Neural progenitor cell (in vitro differentiated cells): Measurements from ENCODE around the gene TMEM98. TPM values are rescaled to one million over a fixed set of nuclear protein-coding genes. Genes with fewer than 3 reads are reported as not detected.

ENCODE experiments used
- DNase-seq: peaks from one replicate; pipeline ENCODE4 v3.0.0-alpha.2; 2016; ENCODE audit warnings: low spot score
- H2AFZ ChIP-seq: fragments of 200-600 bp; sonication (generic); replicated peaks from 2 replicates; pipeline ENCODE4 v1.6.1; 2016; ENCODE audit warnings: antibody characterized with exemption
- H3F3A ChIP-seq: fragments of 200-600 bp; sonication (generic); 2 replicates; pipeline ENCODE4 v1.6.1; 2016; ENCODE audit warnings: antibody characterized with exemption, low read depth
- H3K27ac ChIP-seq: fragments of 200-600 bp; sonication (generic); 2 replicates; pipeline ENCODE4 v1.5.1; 2016; ENCODE audit warnings: mild to moderate bottlenecking
- H3K27me3 ChIP-seq: fragments of 200-600 bp; sonication (generic); 2 replicates; pipeline ENCODE4 v1.6.1; 2016; ENCODE audit warnings: mild to moderate bottlenecking, moderate library complexity
- H3K36me3 ChIP-seq: fragments of 200-600 bp; sonication (generic); 2 replicates; pipeline ENCODE4 v1.5.1; 2016
- H3K4me1 ChIP-seq: fragments of 200-600 bp; sonication (generic); 2 replicates; pipeline ENCODE4 v1.6.1; 2016; ENCODE audit warnings: mixed run types
- H3K4me2 ChIP-seq: fragments of 200-600 bp; sonication (generic); 2 replicates; pipeline ENCODE4 v1.6.1; 2016
- H3K4me3 ChIP-seq: fragments of 200-600 bp; sonication (generic); 2 replicates; pipeline ENCODE4 v1.5.1; 2016
- H3K79me2 ChIP-seq: fragments of 200-600 bp; sonication (generic); 2 replicates; pipeline ENCODE4 v1.6.1; 2016; ENCODE audit warnings: low read depth
- H3K9ac ChIP-seq: fragments of 200-600 bp; sonication (generic); 2 replicates; pipeline ENCODE4 v1.6.1; 2016
- H3K9me3 ChIP-seq: fragments of 200-600 bp; sonication (generic); 2 replicates; pipeline ENCODE4 v1.5.1; 2016; ENCODE audit warnings: low read depth
- H4K20me1 ChIP-seq: fragments of 200-600 bp; sonication (generic); 2 replicates; pipeline ENCODE4 v1.6.1; 2016; ENCODE audit warnings: low read depth
- H3K27ac Mint-ChIP-seq: 3 replicates; pipeline ENCODE4 v1.8.0; 2021; ENCODE audit warnings: mixed read lengths
- H3K27me3 Mint-ChIP-seq: 2 replicates; pipeline ENCODE4 v1.8.0; 2022; ENCODE audit warnings: low read depth, mild to moderate bottlenecking, inconsistent platforms, moderate library complexity, mixed read lengths; ENCODE audit not compliant: insufficient read depth
- H3K36me3 Mint-ChIP-seq: 3 replicates; pipeline ENCODE4 v1.8.0; 2021; ENCODE audit warnings: mixed read lengths
- H3K4me1 Mint-ChIP-seq: 3 replicates; pipeline ENCODE4 v1.8.0; 2021; ENCODE audit warnings: mixed read lengths
- H3K4me3 Mint-ChIP-seq: 3 replicates; pipeline ENCODE4 v1.8.0; 2021; ENCODE audit warnings: mild to moderate bottlenecking, moderate library complexity, mixed read lengths
- H3K9me3 Mint-ChIP-seq: 3 replicates; pipeline ENCODE4 v1.8.0; 2020; ENCODE audit warnings: mixed read lengths
- EZH2 ChIP-seq: fragments of 200-600 bp; sonication (generic); IDR thresholded peaks from 2 replicates; pipeline ENCODE4 v1.6.1; 2017; ENCODE audit warnings: antibody characterized with exemption, mild to moderate bottlenecking, moderate library complexity
- EZH2phosphoT487 ChIP-seq: fragments of 200-600 bp; sonication (generic); IDR thresholded peaks from 2 replicates; pipeline ENCODE4 v1.6.1; 2017; ENCODE audit warnings: antibody characterized with exemption
- total RNA-seq: library from RNA; depleted of rRNA; stranded (reverse); fragments of >200 nt; gene quantifications from 2 replicates; pipeline ENCODE4 v1.2.3, GENCODE V29; 2015; ENCODE audit warnings: low replicate concordance
- TF ChIP-seq, protein P1 (sequence below): fragments of 200-600 bp; sonication (generic); IDR thresholded peaks from 2 replicates; pipeline ENCODE4 v1.5.1; 2017; ENCODE audit warnings: antibody characterized with exemption, mild to moderate bottlenecking

TMEM98 gene
- total RNA-seq, 1 donor from 2014 or later = 117 TPM

DNA sequence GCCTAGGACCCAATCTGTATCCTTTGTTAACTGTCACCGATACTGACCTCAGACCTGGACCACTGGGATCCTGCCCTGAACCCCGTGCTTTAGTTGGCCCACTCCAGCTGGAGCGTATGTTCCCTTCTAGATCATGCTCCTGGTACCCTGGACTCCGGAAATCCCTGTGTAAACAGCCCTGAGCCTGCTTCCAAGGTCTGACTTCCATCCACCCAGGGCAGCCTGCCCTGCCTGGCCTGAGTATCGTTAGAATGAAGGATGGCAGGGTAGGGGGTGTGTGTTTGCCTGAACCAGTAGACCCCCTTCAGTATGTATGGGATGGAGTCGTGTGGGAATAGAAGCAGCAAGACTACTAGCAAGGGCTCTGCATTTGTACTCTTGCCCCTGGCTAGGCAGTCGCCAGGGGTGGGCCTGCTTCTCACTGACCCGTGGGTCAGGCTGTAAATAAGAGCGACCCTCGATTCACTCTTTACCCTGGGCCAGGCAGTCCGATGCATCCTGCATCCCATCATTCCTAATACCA is 691 bp upstream of the TMEM98 start:
- peaks cover 38% of the 10 kb centered on the region for H3K79me2 ChIP-seq
- Mint-ChIP-seq H3K4me1 (peaks cover 16% of the 10 kb centered on the region), H3K27me3 (peaks cover 4% of the 10 kb centered on the region), H3K4me3 (peak overlapping the region; percentile 92), H3K27ac (peak overlapping the region; percentile 96), H3K9me3 (peaks cover 4% of the 10 kb centered on the region), H3K36me3 (peaks cover 8% of the 10 kb centered on the region)
- no peaks in the 10 kb centered on the region for H3K36me3 ChIP-seq
- DNase-seq = no peak
- TF ChIP-seq EZH2phosphoT487 (no peak), EZH2 (no peak)
- TF ChIP-seq, protein P1, sequence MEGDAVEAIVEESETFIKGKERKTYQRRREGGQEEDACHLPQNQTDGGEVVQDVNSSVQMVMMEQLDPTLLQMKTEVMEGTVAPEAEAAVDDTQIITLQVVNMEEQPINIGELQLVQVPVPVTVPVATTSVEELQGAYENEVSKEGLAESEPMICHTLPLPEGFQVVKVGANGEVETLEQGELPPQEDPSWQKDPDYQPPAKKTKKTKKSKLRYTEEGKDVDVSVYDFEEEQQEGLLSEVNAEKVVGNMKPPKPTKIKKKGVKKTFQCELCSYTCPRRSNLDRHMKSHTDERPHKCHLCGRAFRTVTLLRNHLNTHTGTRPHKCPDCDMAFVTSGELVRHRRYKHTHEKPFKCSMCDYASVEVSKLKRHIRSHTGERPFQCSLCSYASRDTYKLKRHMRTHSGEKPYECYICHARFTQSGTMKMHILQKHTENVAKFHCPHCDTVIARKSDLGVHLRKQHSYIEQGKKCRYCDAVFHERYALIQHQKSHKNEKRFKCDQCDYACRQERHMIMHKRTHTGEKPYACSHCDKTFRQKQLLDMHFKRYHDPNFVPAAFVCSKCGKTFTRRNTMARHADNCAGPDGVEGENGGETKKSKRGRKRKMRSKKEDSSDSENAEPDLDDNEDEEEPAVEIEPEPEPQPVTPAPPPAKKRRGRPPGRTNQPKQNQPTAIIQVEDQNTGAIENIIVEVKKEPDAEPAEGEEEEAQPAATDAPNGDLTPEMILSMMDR = no peak
- H3K9ac ChIP-seq = no peak overlapping the region
- peaks cover 19% of the 10 kb centered on the region for H4K20me1 ChIP-seq
- no peaks in the 10 kb centered on the region for H3K27me3 ChIP-seq
- no peak overlapping the region for H3K27ac ChIP-seq
- H3K4me3 ChIP-seq = peak overlapping the region; percentile 77
- H3F3A ChIP-seq = peaks cover 13% of the 10 kb centered on the region
- H3K9me3 ChIP-seq = no peaks in the 10 kb centered on the region
- H3K4me1 ChIP-seq = peaks cover 13% of the 10 kb centered on the region
- peak overlapping the region; percentile 87 for H3K4me2 ChIP-seq
- H2AFZ ChIP-seq = peak overlapping the region; percentile 95

DNA sequence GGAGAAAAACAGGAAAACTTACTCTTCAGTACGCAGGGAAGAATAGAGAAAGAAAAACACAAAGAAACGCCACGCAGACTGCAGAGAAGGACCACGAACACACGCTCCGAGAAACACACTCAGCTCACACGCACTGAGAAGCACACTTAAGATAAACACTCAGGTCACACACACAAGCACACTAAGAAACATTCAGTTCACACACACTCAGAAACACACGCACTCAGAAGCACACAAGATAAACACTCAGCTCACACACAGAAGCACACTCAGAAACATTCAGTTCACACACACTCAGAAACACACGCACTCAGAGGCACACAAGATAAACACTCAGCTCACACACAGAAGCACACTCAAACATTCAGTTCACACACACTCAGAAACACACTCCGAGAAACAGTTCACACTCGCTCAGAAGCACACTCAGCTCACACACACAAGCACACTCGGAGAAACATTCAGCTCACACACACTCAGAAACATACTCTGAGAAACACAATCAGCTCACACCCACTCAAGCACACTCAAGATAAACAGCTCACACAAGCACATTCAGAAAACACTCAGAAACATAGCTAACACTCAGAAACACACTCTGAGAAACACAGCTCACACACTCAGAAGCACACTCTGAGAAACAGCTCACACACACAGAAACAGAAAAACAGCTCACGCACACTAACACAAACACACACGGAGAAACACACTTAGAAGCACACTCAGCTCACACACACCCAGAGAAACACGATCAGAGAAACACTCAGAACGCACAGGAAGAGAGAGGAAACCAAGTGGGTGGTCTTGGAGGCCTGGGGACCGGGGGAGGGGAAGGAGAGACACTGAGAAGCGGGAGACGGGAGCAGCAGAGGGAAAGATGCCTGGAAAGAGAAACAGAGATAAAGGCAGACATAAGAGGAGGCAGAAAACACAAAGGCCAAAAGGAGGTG is 908 bp downstream of the TMEM98 start:
- H3K27me3 Mint-ChIP-seq = peaks cover 4% of the 10 kb centered on the region
- peak overlapping the region; percentile 77 for H3K4me3 ChIP-seq
- H3K27ac ChIP-seq = no peak overlapping the region
- peaks cover 18% of the 10 kb centered on the region for H3K36me3 Mint-ChIP-seq
- H3K4me1 Mint-ChIP-seq = peaks cover 18% of the 10 kb centered on the region
- H3K4me2 ChIP-seq = peak overlapping the region; percentile 87
- H3K9me3 Mint-ChIP-seq = peaks cover 3% of the 10 kb centered on the region
- peak; percentile 72 for DNase-seq
- TF ChIP-seq EZH2phosphoT487 = no peak
- no peak for TF ChIP-seq EZH2
- TF ChIP-seq, protein P1 = no peak
- H3F3A ChIP-seq = peaks cover 13% of the 10 kb centered on the region
- H2AFZ ChIP-seq = peak overlapping the region; percentile 69
- no peak overlapping the region for H3K4me3 Mint-ChIP-seq
- no peak overlapping the region for H3K27ac Mint-ChIP-seq
- H3K27me3 ChIP-seq = no peaks in the 10 kb centered on the region
- H3K4me1 ChIP-seq = peaks cover 13% of the 10 kb centered on the region
- peaks cover 29% of the 10 kb centered on the region for H4K20me1 ChIP-seq
- peaks cover 42% of the 10 kb centered on the region for H3K79me2 ChIP-seq
- H3K36me3 ChIP-seq = no peaks in the 10 kb centered on the region
- H3K9ac ChIP-seq = peak overlapping the region; percentile 61
- H3K9me3 ChIP-seq = no peaks in the 10 kb centered on the region

DNA sequence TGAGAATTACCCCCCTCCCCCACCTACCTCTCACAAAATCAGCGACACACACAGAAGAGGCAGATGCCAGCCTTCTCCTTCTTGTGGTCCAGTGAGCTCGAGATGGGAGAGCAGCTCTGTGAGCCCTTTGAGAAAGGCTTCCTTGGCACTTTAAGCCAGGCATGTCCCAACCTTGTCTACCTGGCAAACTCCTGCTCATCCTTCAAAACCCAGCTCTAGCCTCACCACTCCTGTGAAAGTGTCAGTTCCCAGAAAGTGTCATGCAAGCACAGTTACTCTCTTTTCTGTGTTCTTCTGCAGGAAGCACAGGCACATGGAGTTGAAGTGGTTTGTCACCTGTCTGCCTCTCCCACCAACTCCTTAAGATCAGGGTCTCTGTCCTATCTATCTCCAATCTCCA is 1.6 kb downstream of the TMEM98 start:
- Histone ChIP-seq H3F3A (peaks cover 13% of the 10 kb centered on the region), H3K9ac (no peak overlapping the region), H3K27ac (no peak overlapping the region), H3K4me3 (peak overlapping the region; percentile 77), H2AFZ (no peak overlapping the region), H3K9me3 (no peaks in the 10 kb centered on the region), H3K79me2 (peaks cover 42% of the 10 kb centered on the region), H3K4me1 (peaks cover 13% of the 10 kb centered on the region), H3K27me3 (no peaks in the 10 kb centered on the region), H4K20me1 (peaks cover 29% of the 10 kb centered on the region), H3K36me3 (no peaks in the 10 kb centered on the region), H3K4me2 (peak overlapping the region; percentile 87)
- H3K36me3 Mint-ChIP-seq = peaks cover 25% of the 10 kb centered on the region
- H3K4me1 Mint-ChIP-seq = peaks cover 22% of the 10 kb centered on the region
- no peak overlapping the region for H3K4me3 Mint-ChIP-seq
- peaks cover 2% of the 10 kb centered on the region for H3K9me3 Mint-ChIP-seq
- H3K27ac Mint-ChIP-seq = peak overlapping the region; percentile 19
- H3K27me3 Mint-ChIP-seq = peaks cover 4% of the 10 kb centered on the region
- TF ChIP-seq EZH2 (no peak), EZH2phosphoT487 (no peak)
- TF ChIP-seq, protein P1 = no peak
- DNase-seq = no peak
